Dedifferentiated amniotic fluid mesenchymal stem cell (primary cell): ENCODE measurements around the gene SCN3A.

Experiments used
- DNase-seq: peaks from one replicate; pipeline ENCODE4 v3.0.0-alpha.2; 2016; ENCODE audit errors: extremely low spot score

SCN3A gene

GRCh38 chr2:165203689-165204559 is at the start of gene SCN3A:
Gene SCN3A, minus strand, starts transcription at chr2:165204050. Its CDS starts 27,656 bp downstream, at chr2:165176394.
- peak; percentile 49 for DNase-seq

GRCh38 chr2:165253178-165253577 is 49.3 kb upstream of the SCN3A start:
- no peak for DNase-seq

GRCh38 chr2:165251366-165251765 is 47.5 kb upstream of the SCN3A start:
- no peak for DNase-seq

GRCh38 chr2:165248238-165248637 is 44.4 kb upstream of the SCN3A start:
- no peak for DNase-seq

GRCh38 chr2:165245081-165245793 is 41.4 kb upstream of the SCN3A start:
- DNase-seq: no peak

GRCh38 chr2:165240916-165241315 is 37.1 kb upstream of the SCN3A start:
- no peak for DNase-seq

GRCh38 chr2:165239856-165240515 is 36.1 kb upstream of the SCN3A start:
- DNase-seq: no peak

- DNase-seq: peak; percentile 61
Observed at GRCh38 chr2:165239230-165239629, 35.4 kb upstream of the SCN3A start, which contains the start of gene SCN2A. Gene SCN2A, plus strand, starts transcription at chr2:165239414. Its CDS starts 56,410 bp downstream, at chr2:165295824.

- peak; percentile 17 for DNase-seq
Observed at GRCh38 chr2:165238295-165238694, 34.4 kb upstream of the SCN3A start.

- DNase-seq: no peak
Observed at GRCh38 chr2:165237056-165237455, 33.2 kb upstream of the SCN3A start.

GRCh38 chr2:165227571-165227970 is 23.7 kb upstream of the SCN3A start:
- DNase-seq: no peak

GRCh38 chr2:165224941-165225340 is 21.1 kb upstream of the SCN3A start:
- DNase-seq: no peak

GRCh38 chr2:165219481-165219880 is 15.6 kb upstream of the SCN3A start:
- DNase-seq: no peak

- no peak for DNase-seq
Observed at GRCh38 chr2:165214093-165214492, 10.2 kb upstream of the SCN3A start.

GRCh38 chr2:165208094-165208493 is 4.2 kb upstream of the SCN3A start:
- DNase-seq: no peak

GRCh38 chr2:165205865-165206264 is 2.0 kb upstream of the SCN3A start:
- DNase-seq: no peak

- no peak for DNase-seq
Observed at GRCh38 chr2:165202239-165202638, 1.6 kb downstream of the SCN3A start.

GRCh38 chr2:165198181-165198580 is 5.7 kb downstream of the SCN3A start:
- DNase-seq: no peak

- DNase-seq: no peak
Observed at GRCh38 chr2:165197346-165197745, 6.5 kb downstream of the SCN3A start.

- no peak for DNase-seq
Observed at GRCh38 chr2:165196411-165196810, 7.4 kb downstream of the SCN3A start.

GRCh38 chr2:165193178-165193777 is 10.6 kb downstream of the SCN3A start:
- no peak for DNase-seq

GRCh38 chr2:165192729-165193128 is 11.1 kb downstream of the SCN3A start:
- DNase-seq: no peak
